Kidney (tissue), 14 donors: ENCODE measurements around the gene OR52J3. TPM values are rescaled to one million over a fixed set of nuclear protein-coding genes. Genes with fewer than 3 reads are reported as not detected.

Experiments used
- DNase-seq, 5 donors: peaks; one replicate each; pipeline ENCODE4 v3.0.0-alpha.2; 2013 to 2020
- FAIRE-seq: peaks from 2 replicates; lab custom pipeline; 2012; peaks lifted over from hg19 to GRCh38; lab: Jason Lieb, UNC
- H3K27ac ChIP-seq, 2 donors: one replicate each; pipeline ENCODE4 v1.7.0; 2013; ENCODE audit warnings: low read depth in 2 of 2, low read length in 2 of 2, inconsistent platforms in 1 of 2
- H3K27me3 ChIP-seq: one replicate; pipeline ENCODE4 v1.7.1; 2013; ENCODE audit warnings: low read length, inconsistent platforms; ENCODE audit not compliant: control insufficient read depth, insufficient read depth
- H3K36me3 ChIP-seq, 3 donors: one replicate each; pipeline versions ENCODE4 v1.7.0 to v1.7.1; 2013; ENCODE audit warnings: low read length in 3 of 3, control low read depth in 1 of 3, inconsistent platforms in 1 of 3; ENCODE audit not compliant: insufficient read depth in 3 of 3, control insufficient read depth in 2 of 3
- H3K4me1 ChIP-seq, 3 donors: one replicate each; pipeline versions ENCODE4 v1.7.0 to v1.7.1; 2013; ENCODE audit warnings: low read length in 3 of 3, inconsistent platforms in 1 of 3, low read depth in 1 of 3; ENCODE audit not compliant: control insufficient read depth in 2 of 3, insufficient read depth in 2 of 3
- H3K4me3 ChIP-seq, 3 donors: one replicate each; pipeline versions ENCODE4 v1.7.0 to v1.8.1; 2013; ENCODE audit warnings: low read length in 3 of 3, control low read depth in 1 of 3, inconsistent platforms in 1 of 3
- H3K9ac ChIP-seq, 3 donors: one replicate each; pipeline versions ENCODE4 v1.7.0 to v1.7.1; 2013; ENCODE audit warnings: low read length in 3 of 3, control low read depth in 1 of 3, inconsistent platforms in 1 of 3
- H3K9me3 ChIP-seq, 3 donors: one replicate each; pipeline versions ENCODE4 v1.7.0 to v1.7.1; 2013; ENCODE audit warnings: low read length in 3 of 3, control low read depth in 1 of 3, inconsistent platforms in 1 of 3; ENCODE audit not compliant: control insufficient read depth in 2 of 3, insufficient read depth in 1 of 3
- intact Hi-C: fragments of 100-400 bp; cut with DNase I; formaldehyde crosslinking; loops from one replicate; pipeline ENCODE4 v1.11.1; 2022
- polyA plus RNA-seq: library from polyadenylated mRNA; stranded (reverse); fragments of 350-450 nt; fragmentation: Illumina TruSeq; extraction: RNeasy Lipid Tissue Mini Kit (QIAGEN cat#74804); gene quantifications from one replicate; pipeline ENCODE4 v1.2.3, GENCODE V29; 2014; ENCODE audit warnings: low read depth, low replicate concordance; ENCODE audit not compliant: insufficient read depth
- total RNA-seq: library from RNA; stranded (reverse); fragmentation: NEBNext Ultra II Directional; extraction: Animal tissue kit (Norgen Biotek cat#: 25700); gene quantifications from one replicate; pipeline ENCODE4 v1.2.1, GENCODE V29; 2021
- TF ChIP-seq, protein P1 (sequence below): IDR thresholded peaks from 3 replicates; pipeline ENCODE4 v1.5.1; 2012; ENCODE audit warnings: mild to moderate bottlenecking, moderate library complexity, borderline replicate concordance; ENCODE audit not compliant: insufficient read depth; ENCODE audit errors: extremely low read depth
- donor health status: control.
- donor health status: control.
- donor health status: control.
- donor health status: control.
- donor health status: control.
- donor health status: DM: yes; HTN: yes; CAD: no.
- donor health status: Normal renal cell carcinoma (clear cell type).

Gene OR52J3
- total and polyA plus RNA-seq, 2 donors from 2014 or later = not detected

DNA sequence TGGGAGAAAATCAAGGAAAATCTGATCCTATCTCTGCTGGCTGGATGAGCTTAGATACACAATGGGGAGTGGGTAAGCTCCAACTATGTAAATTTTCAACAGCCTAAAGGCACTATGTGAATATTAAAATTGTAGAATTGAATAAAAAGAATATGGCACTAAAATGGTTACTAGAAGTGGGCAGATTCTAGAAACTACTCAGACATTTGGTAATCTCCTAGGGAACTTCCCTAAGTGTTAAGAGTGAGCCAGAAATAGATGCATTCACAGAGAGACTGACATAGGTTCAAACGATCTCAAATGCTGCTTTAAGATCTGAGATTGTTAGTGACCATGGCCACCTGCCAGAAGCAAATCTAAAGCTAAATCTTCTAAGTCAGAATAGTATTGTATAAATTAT is 18.7 kb downstream of the OR52J3 start:
- Histone ChIP-seq H3K4me3 (no peak overlapping the region), H3K9ac (no peak overlapping the region), H3K9me3 (no peaks in the 10 kb centered on the region), H3K4me1 (no peaks in the 10 kb centered on the region), H3K27ac (no peak overlapping the region), H3K36me3 (no peaks in the 10 kb centered on the region), H3K27me3 (no peaks in the 10 kb centered on the region)
- intact Hi-C loops = no loop called here
- no peak for FAIRE-seq
- TF ChIP-seq, protein P1, sequence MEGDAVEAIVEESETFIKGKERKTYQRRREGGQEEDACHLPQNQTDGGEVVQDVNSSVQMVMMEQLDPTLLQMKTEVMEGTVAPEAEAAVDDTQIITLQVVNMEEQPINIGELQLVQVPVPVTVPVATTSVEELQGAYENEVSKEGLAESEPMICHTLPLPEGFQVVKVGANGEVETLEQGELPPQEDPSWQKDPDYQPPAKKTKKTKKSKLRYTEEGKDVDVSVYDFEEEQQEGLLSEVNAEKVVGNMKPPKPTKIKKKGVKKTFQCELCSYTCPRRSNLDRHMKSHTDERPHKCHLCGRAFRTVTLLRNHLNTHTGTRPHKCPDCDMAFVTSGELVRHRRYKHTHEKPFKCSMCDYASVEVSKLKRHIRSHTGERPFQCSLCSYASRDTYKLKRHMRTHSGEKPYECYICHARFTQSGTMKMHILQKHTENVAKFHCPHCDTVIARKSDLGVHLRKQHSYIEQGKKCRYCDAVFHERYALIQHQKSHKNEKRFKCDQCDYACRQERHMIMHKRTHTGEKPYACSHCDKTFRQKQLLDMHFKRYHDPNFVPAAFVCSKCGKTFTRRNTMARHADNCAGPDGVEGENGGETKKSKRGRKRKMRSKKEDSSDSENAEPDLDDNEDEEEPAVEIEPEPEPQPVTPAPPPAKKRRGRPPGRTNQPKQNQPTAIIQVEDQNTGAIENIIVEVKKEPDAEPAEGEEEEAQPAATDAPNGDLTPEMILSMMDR = no peak
- no peak for DNase-seq

DNA sequence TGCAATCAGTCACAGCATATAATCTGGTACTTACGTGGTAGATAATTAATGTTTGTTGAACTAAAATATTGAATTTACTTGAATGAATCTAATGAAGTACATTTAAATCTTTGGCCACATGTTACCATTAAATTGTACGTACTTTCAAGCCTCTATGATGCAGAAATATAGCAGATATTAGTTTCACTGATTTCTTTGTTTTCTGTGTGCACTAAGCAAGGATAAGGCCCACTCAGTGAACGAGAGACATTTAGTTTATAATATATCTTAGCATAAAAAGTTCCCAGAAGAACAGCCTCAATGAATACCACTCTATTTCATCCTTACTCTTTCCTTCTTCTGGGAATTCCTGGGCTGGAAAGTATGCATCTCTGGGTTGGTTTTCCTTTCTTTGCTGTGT is 22.9 kb downstream of the OR52J3 start, which contains the start of gene OR52E1:
Gene OR52E1, plus strand, starts transcription at position 301 of the 400 bp plus-strand sequence.
- no peaks in the 10 kb centered on the region for H3K9me3 ChIP-seq
- FAIRE-seq = no peak
- intact Hi-C loops = no loop called here
- TF ChIP-seq, protein P1 = no peak
- H3K27ac ChIP-seq = no peak within 1 kb of the TSS
- no peaks in the 10 kb centered on the region for H3K27me3 ChIP-seq
- no peaks in the 10 kb centered on the region for H3K36me3 ChIP-seq
- no peak within 1 kb of the TSS for H3K9ac ChIP-seq
- no peaks in the 10 kb centered on the region for H3K4me1 ChIP-seq
- DNase-seq = no peak
- H3K4me3 ChIP-seq = no peak within 1 kb of the TSS

DNA sequence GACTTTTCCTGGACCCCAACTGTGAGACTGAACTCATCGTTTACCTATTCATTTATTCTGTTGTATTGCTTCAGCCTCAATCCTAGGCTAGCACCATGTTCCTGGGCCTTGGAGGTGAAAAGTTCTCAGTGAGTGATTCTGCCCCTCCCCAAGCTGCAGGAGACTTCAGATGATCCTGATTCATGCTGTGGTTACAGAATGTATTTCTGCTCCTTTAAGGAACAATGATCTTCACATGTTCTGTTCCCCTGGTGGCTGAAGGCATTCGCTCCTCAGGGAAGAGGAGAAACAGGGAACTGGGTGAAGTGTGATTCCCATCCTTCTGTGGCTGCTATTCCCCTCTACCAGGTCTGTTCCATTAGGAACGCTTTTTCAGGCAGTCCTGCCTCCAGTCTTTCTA is 25.5 kb downstream of the OR52J3 start:
- H3K9me3 ChIP-seq = no peaks in the 10 kb centered on the region
- FAIRE-seq = no peak
- DNase-seq = no peak
- H3K27ac ChIP-seq = no peak overlapping the region
- H3K36me3 ChIP-seq = no peaks in the 10 kb centered on the region
- TF ChIP-seq, protein P1 = no peak
- no peak overlapping the region for H3K4me3 ChIP-seq
- H3K9ac ChIP-seq = no peak overlapping the region
- H3K27me3 ChIP-seq = no peaks in the 10 kb centered on the region
- intact Hi-C loops = no loop called here
- H3K4me1 ChIP-seq = no peaks in the 10 kb centered on the region

DNA sequence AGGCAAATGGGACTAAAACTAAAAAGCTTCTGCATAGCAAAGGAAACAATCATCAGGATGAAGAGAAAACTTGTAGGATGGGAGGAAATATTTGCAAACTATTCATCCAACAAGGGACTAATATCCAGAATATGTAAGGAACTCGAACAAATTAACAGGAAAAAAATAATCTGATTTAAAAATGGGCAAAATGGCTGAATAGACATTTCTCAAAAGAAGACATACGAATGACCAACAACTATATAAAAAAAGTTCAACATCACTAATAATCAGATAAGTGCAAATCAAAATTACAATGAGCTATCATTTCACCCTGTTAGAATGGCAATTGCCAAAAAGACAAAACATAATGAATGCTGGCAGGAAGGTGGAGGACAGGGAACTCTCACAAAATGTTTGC is 35.1 kb downstream of the OR52J3 start:
- FAIRE-seq (no peak), DNase-seq (no peak)
- H3K9me3 ChIP-seq = no peaks in the 10 kb centered on the region
- H3K27ac ChIP-seq = no peak overlapping the region
- TF ChIP-seq, protein P1 = no peak
- no peak overlapping the region for H3K4me3 ChIP-seq
- intact Hi-C loops = no loop called here
- no peaks in the 10 kb centered on the region for H3K4me1 ChIP-seq
- H3K27me3 ChIP-seq = no peaks in the 10 kb centered on the region
- no peak overlapping the region for H3K9ac ChIP-seq
- H3K36me3 ChIP-seq = no peaks in the 10 kb centered on the region
